WTC11 (cell line): Measurements from ENCODE around the gene MAGI2. TPM values are rescaled to one million over a fixed set of nuclear protein-coding genes. Genes with fewer than 3 reads are reported as not detected.

Source experiments
- ATAC-seq: fragments of 200-7000 bp; cut with Tn5 transposase; 2 replicates; pipeline ENCODE4 v1.10.0; 2021; ENCODE audit warnings: mild to moderate bottlenecking, moderate library complexity
- CTCF ChIA-PET: fragments of 300-600 bp; sonication (Branson Sonifier 250); formaldehyde crosslinking; loops from one replicate; lab custom pipeline; 2021; ENCODE audit warnings: antibody characterized with exemption; lab: Charles Lee
- POLR2A ChIA-PET: fragments of 350-600 bp; sonication (Branson Sonifier 250); formaldehyde crosslinking; loops from one replicate; lab custom pipeline; 2021; ENCODE audit warnings: antibody characterized with exemption; lab: Charles Lee
- DNase-seq: peaks from one replicate; pipeline ENCODE4 v3.0.0; 2021; ENCODE audit warnings: low spot score
- H3K27ac Mint-ChIP-seq: 2 replicates; pipeline ENCODE4 v1.8.0; 2021; ENCODE audit warnings: mixed read lengths
- H3K27me3 Mint-ChIP-seq: 2 replicates; pipeline ENCODE4 v1.8.0; 2021; ENCODE audit warnings: low read depth, mild to moderate bottlenecking, moderate library complexity, mixed read lengths
- H3K36me3 Mint-ChIP-seq: 2 replicates; pipeline ENCODE4 v1.8.0; 2021; ENCODE audit warnings: mixed read lengths
- H3K4me1 Mint-ChIP-seq: 2 replicates; pipeline ENCODE4 v1.8.0; 2022; ENCODE audit warnings: mixed read lengths
- H3K4me3 Mint-ChIP-seq: 2 replicates; pipeline ENCODE4 v1.8.0; 2021; ENCODE audit warnings: mild to moderate bottlenecking, moderate library complexity, mixed read lengths
- H3K9me3 Mint-ChIP-seq: 2 replicates; pipeline ENCODE4 v1.8.0; 2021; ENCODE audit warnings: mixed read lengths
- ATF1 ChIP-seq: sonication (generic); formaldehyde crosslinking; IDR thresholded peaks from 2 replicates; pipeline ENCODE4 v1.8.1; 2023; ENCODE audit warnings: mild to moderate bottlenecking, moderate library complexity, missing genetic modification reagents
- CREB1 ChIP-seq: sonication (generic); formaldehyde crosslinking; IDR thresholded peaks from 2 replicates; pipeline ENCODE4 v1.8.0; 2023; ENCODE audit warnings: mild to moderate bottlenecking, missing genetic modification reagents
- ELF4 ChIP-seq: sonication (generic); formaldehyde crosslinking; IDR thresholded peaks from 2 replicates; pipeline ENCODE4 v1.8.1; 2022; ENCODE audit warnings: low read depth, mild to moderate bottlenecking, moderate library complexity, missing genetic modification reagents
- EMX1 ChIP-seq: fragments of 250-450 bp; sonication (Bioruptor Pico); IDR thresholded peaks from 2 replicates; pipeline ENCODE4 v1.8.0; 2021; ENCODE audit warnings: mild to moderate bottlenecking
- GRHL2 ChIP-seq: fragments of 250-450 bp; sonication (Bioruptor Pico); IDR thresholded peaks from 2 replicates; pipeline ENCODE4 v1.8.0; 2022; ENCODE audit warnings: mild to moderate bottlenecking, moderate library complexity; ENCODE audit not compliant: insufficient replicate concordance, severe bottlenecking
- MYBL2 ChIP-seq: sonication (generic); formaldehyde crosslinking; IDR thresholded peaks from 2 replicates; pipeline ENCODE4 v1.8.1; 2023; ENCODE audit warnings: mild to moderate bottlenecking, moderate library complexity, missing genetic modification reagents
- NFATC4 ChIP-seq: fragments of 250-450 bp; sonication (Bioruptor Pico); IDR thresholded peaks from 2 replicates; pipeline ENCODE4 v1.9.0; 2021; ENCODE audit warnings: mild to moderate bottlenecking
- NFE2L1 ChIP-seq: sonication (generic); formaldehyde crosslinking; IDR thresholded peaks from 2 replicates; pipeline ENCODE4 v1.8.1; 2023; ENCODE audit warnings: missing genetic modification reagents
- NR1H2 ChIP-seq: sonication (generic); formaldehyde crosslinking; IDR thresholded peaks from 2 replicates; pipeline ENCODE4 v1.9.0; 2021; ENCODE audit warnings: mild to moderate bottlenecking, moderate library complexity, missing genetic modification reagents
- NR2C2 ChIP-seq: sonication (generic); formaldehyde crosslinking; IDR thresholded peaks from 2 replicates; pipeline ENCODE4 v1.8.0; 2022; ENCODE audit warnings: mild to moderate bottlenecking, missing genetic modification reagents
- NR3C1 ChIP-seq: sonication (generic); formaldehyde crosslinking; conservative IDR thresholded peaks from 2 replicates; pipeline ENCODE4 v1.8.1; 2023; ENCODE audit warnings: low read depth, mild to moderate bottlenecking, missing genetic modification reagents
- PRRX2 ChIP-seq: fragments of 250-450 bp; sonication (Bioruptor Pico); IDR thresholded peaks from 2 replicates; pipeline ENCODE4 v1.8.0; 2021; ENCODE audit warnings: mild to moderate bottlenecking
- SMAD4 ChIP-seq: sonication (generic); formaldehyde crosslinking; IDR thresholded peaks from 2 replicates; pipeline ENCODE4 v1.8.0; 2022; ENCODE audit warnings: mild to moderate bottlenecking, missing genetic modification reagents
- SP1 ChIP-seq: sonication (generic); formaldehyde crosslinking; conservative IDR thresholded peaks from 2 replicates; pipeline ENCODE4 v1.8.1; 2022; ENCODE audit warnings: missing genetic modification reagents
- TCF7 ChIP-seq: sonication (generic); formaldehyde crosslinking; IDR thresholded peaks from 2 replicates; pipeline ENCODE4 v1.8.0; 2022; ENCODE audit warnings: mild to moderate bottlenecking, low read depth, missing genetic modification reagents, moderate library complexity
- ZBTB21 ChIP-seq: sonication (generic); formaldehyde crosslinking; IDR thresholded peaks from 2 replicates; pipeline ENCODE4 v1.8.1; 2023; ENCODE audit warnings: mild to moderate bottlenecking, missing genetic modification reagents, borderline replicate concordance
- ZNF232 ChIP-seq: sonication (generic); formaldehyde crosslinking; IDR thresholded peaks from 2 replicates; pipeline ENCODE4 v1.8.0; 2022; ENCODE audit warnings: mild to moderate bottlenecking, missing genetic modification reagents
- ZNF263 ChIP-seq: sonication (generic); formaldehyde crosslinking; IDR thresholded peaks from 2 replicates; pipeline ENCODE4 v1.8.1; 2022; ENCODE audit warnings: low read depth, mild to moderate bottlenecking, moderate library complexity, missing genetic modification reagents
- total RNA-seq: library from RNA; stranded (reverse); gene quantifications from 3 replicates; pipeline ENCODE4 v1.2.3, GENCODE V29; 2021
- TF ChIP-seq, protein P1 (sequence below): fragments of 250-450 bp; sonication (Bioruptor Pico); conservative IDR thresholded peaks from 2 replicates; pipeline ENCODE4 v1.9.0; 2021; ENCODE audit warnings: mild to moderate bottlenecking
- TF ChIP-seq, protein P2 (sequence below): fragments of 250-450 bp; sonication (Bioruptor Pico); IDR thresholded peaks from 2 replicates; pipeline ENCODE4 v1.8.0; 2021; ENCODE audit warnings: mild to moderate bottlenecking
- TF ChIP-seq, protein P3 (sequence below): sonication (generic); formaldehyde crosslinking; IDR thresholded peaks from 2 replicates; pipeline ENCODE4 v1.8.1; 2023; ENCODE audit warnings: mild to moderate bottlenecking, missing genetic modification reagents, moderate library complexity
- TF ChIP-seq, protein P4 (sequence below): sonication (generic); formaldehyde crosslinking; IDR thresholded peaks from 2 replicates; pipeline ENCODE4 v1.8.0; 2023; ENCODE audit warnings: mild to moderate bottlenecking, missing genetic modification reagents
- TF ChIP-seq, protein P5 (sequence below): fragments of 250-450 bp; sonication (Bioruptor Pico); IDR thresholded peaks from 2 replicates; pipeline ENCODE4 v2.1.2; 2022; ENCODE audit warnings: mild to moderate bottlenecking, moderate library complexity
- TF ChIP-seq, protein P6 (sequence below): sonication (generic); formaldehyde crosslinking; IDR thresholded peaks from 2 replicates; pipeline ENCODE4 v1.8.0; 2023; ENCODE audit warnings: missing genetic modification reagents

The MAGI2 gene
- total RNA-seq, 1 experiment from 2014 or later = 26.6 TPM

DNA sequence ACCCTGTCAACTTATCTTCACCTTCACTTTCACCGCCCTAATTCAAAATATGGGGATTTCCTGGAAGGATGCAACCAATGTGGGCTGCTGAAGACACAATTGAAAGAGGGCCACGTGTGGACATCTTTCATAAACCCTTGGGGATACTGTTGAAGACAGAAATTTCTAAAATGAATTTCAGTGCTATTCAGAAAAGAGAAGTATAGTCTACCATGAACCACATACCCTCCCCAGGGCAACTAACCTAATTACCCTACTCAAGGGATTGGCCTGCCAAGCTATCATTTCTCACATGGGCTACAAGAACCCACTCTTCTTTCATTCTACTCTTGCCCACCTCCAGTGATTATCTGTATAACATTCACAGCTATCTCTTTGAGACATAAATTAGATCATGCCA is 1428.9 kb downstream of the MAGI2 start (continued):
- TF ChIP-seq, protein P1, sequence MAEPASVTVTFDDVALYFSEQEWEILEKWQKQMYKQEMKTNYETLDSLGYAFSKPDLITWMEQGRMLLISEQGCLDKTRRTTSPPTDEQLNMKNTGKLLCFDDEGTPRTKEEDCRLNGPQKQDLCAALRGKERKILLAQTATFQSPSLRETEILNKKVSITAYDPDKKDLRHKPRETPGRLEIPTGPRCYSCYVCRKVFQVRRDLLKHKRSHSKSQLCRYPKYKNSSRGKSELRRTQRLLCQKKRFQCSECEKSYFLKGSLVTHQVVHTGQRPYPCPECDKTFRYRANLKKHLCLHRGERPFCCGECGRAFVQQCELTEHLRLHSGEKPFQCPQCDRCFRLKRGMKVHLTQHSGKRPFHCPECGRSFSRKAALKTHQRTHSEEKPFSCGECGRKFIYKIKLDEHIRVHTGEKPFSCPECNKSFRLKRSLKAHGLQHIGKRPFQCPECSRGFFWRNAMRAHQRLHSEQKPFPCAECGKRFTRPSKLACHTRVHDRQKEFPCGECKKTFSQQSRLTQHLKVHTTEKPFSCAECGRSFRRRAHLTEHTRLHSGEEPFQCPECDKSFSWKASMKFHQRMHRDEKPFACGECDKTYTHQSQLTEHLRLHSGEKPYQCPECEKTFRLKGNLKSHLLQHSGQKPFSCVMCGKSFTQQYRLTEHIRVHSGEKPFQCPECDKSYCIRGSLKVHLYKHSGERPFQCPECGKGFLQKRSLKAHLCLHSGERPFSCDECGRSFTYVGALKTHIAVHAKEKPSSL (CRISPR knock-in tag) = no peak
- TF ChIP-seq ZBTB21 = no peak
- no peak for TF ChIP-seq PRRX2
- no peak for TF ChIP-seq GRHL2
- no peak for TF ChIP-seq ZNF232 (CRISPR knock-in tag)
- TF ChIP-seq EMX1 (CRISPR knock-in tag) = no peak
- TF ChIP-seq, protein P2, sequence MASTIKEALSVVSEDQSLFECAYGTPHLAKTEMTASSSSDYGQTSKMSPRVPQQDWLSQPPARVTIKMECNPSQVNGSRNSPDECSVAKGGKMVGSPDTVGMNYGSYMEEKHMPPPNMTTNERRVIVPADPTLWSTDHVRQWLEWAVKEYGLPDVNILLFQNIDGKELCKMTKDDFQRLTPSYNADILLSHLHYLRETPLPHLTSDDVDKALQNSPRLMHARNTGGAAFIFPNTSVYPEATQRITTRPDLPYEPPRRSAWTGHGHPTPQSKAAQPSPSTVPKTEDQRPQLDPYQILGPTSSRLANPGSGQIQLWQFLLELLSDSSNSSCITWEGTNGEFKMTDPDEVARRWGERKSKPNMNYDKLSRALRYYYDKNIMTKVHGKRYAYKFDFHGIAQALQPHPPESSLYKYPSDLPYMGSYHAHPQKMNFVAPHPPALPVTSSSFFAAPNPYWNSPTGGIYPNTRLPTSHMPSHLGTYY (CRISPR knock-in tag) = no peak
- TF ChIP-seq, all 79 proteins: peak for 0

DNA sequence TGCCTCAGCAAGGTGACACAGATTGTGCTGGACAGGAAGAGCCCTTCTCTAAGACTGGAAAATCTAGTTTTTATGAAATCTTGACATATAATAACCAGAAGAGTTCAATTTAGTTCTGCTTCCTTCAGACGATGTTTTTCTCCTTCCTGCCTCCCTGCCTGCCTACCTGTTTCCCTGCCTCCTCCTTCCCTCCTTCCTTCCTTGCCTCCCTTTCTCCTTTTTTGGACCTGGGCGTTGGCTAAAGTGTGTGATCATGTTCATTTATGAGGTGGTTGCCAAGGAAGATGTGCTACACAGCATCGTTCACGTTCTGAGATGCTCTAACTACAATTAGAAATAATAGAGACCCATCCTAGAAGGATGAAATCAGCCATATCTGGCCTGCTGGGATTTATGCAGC is 1430.3 kb downstream of the MAGI2 start:
- DNase-seq (no peak), ATAC-seq (no peak)
- no peak overlapping the region for H3K27ac Mint-ChIP-seq
- POLR2A ChIA-PET = no interaction called here
- no peaks in the 10 kb centered on the region for H3K9me3 Mint-ChIP-seq
- peaks cover 13% of the 10 kb centered on the region for H3K4me1 Mint-ChIP-seq
- CTCF ChIA-PET = interaction anchor here (4.6 kb wide), 1 partner anchor 17 kb away, joined by 111 read pairs; no protein-coding TSS in a partner anchor
- TF ChIP-seq CREB1 (CRISPR knock-in tag) = no peak
- no peak for TF ChIP-seq SMAD4
- no peak for TF ChIP-seq NR3C1 (CRISPR knock-in tag)
- TF ChIP-seq, protein P3, sequence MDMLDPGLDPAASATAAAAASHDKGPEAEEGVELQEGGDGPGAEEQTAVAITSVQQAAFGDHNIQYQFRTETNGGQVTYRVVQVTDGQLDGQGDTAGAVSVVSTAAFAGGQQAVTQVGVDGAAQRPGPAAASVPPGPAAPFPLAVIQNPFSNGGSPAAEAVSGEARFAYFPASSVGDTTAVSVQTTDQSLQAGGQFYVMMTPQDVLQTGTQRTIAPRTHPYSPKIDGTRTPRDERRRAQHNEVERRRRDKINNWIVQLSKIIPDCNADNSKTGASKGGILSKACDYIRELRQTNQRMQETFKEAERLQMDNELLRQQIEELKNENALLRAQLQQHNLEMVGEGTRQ (CRISPR knock-in tag) = no peak
- no peak for TF ChIP-seq NR2C2 (CRISPR knock-in tag)
- no peak for TF ChIP-seq EMX1 (CRISPR knock-in tag)
- TF ChIP-seq, protein P4, sequence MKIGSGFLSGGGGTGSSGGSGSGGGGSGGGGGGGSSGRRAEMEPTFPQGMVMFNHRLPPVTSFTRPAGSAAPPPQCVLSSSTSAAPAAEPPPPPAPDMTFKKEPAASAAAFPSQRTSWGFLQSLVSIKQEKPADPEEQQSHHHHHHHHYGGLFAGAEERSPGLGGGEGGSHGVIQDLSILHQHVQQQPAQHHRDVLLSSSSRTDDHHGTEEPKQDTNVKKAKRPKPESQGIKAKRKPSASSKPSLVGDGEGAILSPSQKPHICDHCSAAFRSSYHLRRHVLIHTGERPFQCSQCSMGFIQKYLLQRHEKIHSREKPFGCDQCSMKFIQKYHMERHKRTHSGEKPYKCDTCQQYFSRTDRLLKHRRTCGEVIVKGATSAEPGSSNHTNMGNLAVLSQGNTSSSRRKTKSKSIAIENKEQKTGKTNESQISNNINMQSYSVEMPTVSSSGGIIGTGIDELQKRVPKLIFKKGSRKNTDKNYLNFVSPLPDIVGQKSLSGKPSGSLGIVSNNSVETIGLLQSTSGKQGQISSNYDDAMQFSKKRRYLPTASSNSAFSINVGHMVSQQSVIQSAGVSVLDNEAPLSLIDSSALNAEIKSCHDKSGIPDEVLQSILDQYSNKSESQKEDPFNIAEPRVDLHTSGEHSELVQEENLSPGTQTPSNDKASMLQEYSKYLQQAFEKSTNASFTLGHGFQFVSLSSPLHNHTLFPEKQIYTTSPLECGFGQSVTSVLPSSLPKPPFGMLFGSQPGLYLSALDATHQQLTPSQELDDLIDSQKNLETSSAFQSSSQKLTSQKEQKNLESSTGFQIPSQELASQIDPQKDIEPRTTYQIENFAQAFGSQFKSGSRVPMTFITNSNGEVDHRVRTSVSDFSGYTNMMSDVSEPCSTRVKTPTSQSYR = no peak
- TF ChIP-seq ELF4 = no peak
- H3K36me3 Mint-ChIP-seq = no peaks in the 10 kb centered on the region
- H3K4me3 Mint-ChIP-seq = no peak overlapping the region
- H3K27me3 Mint-ChIP-seq = peaks cover 9% of the 10 kb centered on the region

DNA sequence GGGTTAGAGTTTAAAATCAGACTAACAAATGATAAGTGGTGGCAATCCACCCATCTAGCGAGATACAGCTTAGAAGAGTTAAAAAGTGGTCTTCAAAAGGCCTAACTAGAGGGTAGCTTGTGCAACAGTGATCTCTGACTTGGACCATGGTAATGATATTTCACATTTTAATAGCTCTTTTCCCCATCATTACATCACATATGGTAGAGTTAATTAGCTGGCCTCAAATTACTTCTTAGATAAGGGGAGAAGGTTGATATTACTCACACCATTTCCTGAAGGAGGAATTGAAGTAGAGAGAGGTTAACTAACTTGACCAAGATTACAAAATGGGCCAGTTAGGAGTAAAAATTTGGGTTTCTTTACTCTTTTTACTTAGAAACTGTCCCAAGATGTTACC is 1431.3 kb downstream of the MAGI2 start:
- Mint-ChIP-seq H3K36me3 (no peaks in the 10 kb centered on the region), H3K27ac (no peak overlapping the region), H3K9me3 (no peaks in the 10 kb centered on the region), H3K4me3 (no peak overlapping the region), H3K27me3 (peaks cover 15% of the 10 kb centered on the region), H3K4me1 (peaks cover 22% of the 10 kb centered on the region)
- POLR2A ChIA-PET = no interaction called here
- ATAC-seq (no peak), DNase-seq (no peak)
- CTCF ChIA-PET = interaction anchor here (3.4 to 4.6 kb wide), 2 partner anchors 18 to 26 kb away, joined by 17 to 111 read pairs; no protein-coding TSS in a partner anchor
- TF ChIP-seq, protein P5, sequence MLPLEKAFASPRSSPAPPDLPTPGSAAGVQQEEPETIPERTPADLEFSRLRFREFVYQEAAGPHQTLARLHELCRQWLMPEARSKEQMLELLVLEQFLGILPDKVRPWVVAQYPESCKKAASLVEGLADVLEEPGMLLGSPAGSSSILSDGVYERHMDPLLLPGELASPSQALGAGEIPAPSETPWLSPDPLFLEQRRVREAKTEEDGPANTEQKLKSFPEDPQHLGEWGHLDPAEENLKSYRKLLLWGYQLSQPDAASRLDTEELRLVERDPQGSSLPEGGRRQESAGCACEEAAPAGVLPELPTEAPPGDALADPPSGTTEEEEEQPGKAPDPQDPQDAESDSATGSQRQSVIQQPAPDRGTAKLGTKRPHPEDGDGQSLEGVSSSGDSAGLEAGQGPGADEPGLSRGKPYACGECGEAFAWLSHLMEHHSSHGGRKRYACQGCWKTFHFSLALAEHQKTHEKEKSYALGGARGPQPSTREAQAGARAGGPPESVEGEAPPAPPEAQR = no peak
- TF ChIP-seq TCF7 (CRISPR knock-in tag) = no peak
- no peak for TF ChIP-seq ATF1 (CRISPR knock-in tag)
- TF ChIP-seq SP1 (CRISPR knock-in tag) = no peak
- TF ChIP-seq NR1H2 = no peak
- TF ChIP-seq NFATC4 (CRISPR knock-in tag) = no peak
- TF ChIP-seq MYBL2 (CRISPR knock-in tag) = no peak
- no peak for TF ChIP-seq NFE2L1 (CRISPR knock-in tag)
- TF ChIP-seq, protein P4 = no peak
- TF ChIP-seq, protein P6, sequence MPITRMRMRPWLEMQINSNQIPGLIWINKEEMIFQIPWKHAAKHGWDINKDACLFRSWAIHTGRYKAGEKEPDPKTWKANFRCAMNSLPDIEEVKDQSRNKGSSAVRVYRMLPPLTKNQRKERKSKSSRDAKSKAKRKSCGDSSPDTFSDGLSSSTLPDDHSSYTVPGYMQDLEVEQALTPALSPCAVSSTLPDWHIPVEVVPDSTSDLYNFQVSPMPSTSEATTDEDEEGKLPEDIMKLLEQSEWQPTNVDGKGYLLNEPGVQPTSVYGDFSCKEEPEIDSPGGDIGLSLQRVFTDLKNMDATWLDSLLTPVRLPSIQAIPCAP (CRISPR knock-in tag) = no peak
- no peak for TF ChIP-seq ZNF263 (CRISPR knock-in tag)
